HG03442 (cell line): Measurements from ENCODE around the gene ATP1A3.
"Not testable (repeated sequence)": the region's sequence is repeated elsewhere in the genome, so short reads cannot be mapped to it uniquely, and the experiment has no call there.

ENCODE experiments used
- ATAC-seq: cut with Tn5 transposase; IDR thresholded peaks from one replicate; pipeline ENCODE4 v1.9.1; 2021; ENCODE audit warnings: mild to moderate bottlenecking, moderate library complexity; ENCODE audit not compliant: unreplicated experiment

ATP1A3 gene

DNA sequence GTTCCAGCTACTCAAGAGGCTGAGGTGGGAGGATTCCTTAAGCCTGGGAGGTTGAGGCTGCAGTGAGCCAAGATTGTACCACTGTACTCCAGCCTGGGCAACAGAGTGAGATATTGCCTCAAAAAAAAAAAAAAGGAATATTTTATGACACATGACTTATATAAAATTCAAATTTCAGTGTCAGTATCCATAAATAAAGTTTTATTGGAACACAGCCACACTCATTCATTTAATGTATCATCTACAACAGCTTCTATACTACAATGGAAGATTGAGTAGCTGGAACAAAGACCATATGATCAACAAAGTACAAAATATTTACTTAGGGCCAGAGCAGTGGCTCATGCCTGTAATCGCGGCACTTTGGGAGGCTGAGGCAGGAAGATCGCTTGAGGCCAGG is 18.7 kb upstream of the ATP1A3 start:
- ATAC-seq, result not testable (repeated sequence)

DNA sequence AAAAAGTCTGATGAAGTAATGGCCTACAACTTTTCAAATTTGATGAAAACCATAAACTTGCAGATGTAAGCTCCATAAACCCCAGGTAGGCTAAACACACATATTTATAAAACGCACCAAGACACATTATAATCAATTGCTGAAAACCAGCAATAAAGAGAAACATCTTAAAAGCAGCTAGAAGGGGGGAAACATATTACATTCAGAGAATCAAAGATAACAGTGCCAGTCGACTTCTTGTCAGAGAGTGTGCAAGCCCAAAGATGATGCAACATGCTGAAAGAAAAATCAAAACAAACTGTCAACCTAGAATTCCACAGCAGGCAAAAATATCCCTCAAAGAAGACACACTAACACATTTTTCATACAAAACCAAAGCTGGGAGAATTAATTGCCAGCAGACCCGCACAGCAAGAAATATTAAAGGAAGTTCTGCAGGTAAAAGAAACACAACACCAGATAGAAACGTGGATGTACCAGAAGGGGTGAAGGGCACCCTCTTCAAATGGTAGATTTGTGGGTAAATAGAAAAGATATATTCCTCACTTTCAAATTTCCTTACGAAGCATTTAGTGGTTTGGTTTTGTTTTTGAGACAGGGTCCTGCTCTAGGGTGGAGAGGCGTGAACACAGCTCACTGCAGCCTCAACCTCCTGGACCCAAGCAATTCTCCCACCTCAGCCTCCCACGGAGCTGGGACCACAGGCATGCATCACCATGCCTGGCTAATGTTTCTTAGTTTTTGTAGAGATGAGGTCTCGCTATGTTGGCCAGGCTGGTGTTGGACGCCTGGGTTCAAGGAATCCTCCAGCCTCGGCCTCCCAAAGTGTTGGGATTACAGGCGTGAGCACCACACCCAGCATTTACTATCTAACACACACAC is 16.5 kb upstream of the ATP1A3 start:
- ATAC-seq, result no peak

DNA sequence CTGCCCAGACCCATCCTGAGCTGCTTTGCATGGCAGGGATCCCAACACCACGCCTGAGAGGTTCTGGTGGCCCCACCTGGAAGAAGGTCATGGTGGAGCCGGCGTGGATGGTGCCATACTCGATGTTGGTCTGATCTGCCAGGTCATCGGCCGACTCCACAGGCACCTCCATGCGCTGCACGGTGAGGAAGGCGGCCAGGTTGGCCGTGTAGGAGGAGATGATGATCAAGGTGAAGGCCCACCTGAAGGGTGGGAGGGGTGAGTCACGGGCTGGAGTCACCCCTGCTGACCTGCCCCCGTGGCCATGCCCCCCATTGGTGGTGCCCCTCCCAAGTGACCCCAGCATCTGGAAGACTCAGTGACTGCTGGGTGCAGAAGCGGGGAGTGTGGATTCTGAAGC is 12.5 kb upstream of the ATP1A3 start:
- ATAC-seq, result no peak

DNA sequence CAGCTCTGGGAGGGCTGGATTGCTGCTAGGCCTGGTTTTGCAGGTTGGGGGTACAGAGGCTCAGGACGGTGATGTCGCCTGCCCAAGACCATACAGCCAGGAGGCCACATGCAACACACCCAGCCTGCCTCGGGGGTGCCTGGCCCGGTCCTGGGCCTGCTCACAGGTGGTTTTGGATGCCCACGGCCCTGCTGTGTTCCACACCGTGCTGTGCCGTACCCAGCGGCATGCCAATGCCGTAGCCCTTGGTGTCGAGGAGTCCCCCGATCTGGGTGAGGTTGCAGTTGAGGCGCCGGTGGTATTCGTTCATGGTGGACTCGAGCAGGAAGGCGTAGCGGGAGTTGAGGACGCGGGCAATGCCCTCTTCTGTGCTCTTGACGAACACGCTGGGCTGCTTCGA is 11.5 kb upstream of the ATP1A3 start:
- no peak for ATAC-seq

DNA sequence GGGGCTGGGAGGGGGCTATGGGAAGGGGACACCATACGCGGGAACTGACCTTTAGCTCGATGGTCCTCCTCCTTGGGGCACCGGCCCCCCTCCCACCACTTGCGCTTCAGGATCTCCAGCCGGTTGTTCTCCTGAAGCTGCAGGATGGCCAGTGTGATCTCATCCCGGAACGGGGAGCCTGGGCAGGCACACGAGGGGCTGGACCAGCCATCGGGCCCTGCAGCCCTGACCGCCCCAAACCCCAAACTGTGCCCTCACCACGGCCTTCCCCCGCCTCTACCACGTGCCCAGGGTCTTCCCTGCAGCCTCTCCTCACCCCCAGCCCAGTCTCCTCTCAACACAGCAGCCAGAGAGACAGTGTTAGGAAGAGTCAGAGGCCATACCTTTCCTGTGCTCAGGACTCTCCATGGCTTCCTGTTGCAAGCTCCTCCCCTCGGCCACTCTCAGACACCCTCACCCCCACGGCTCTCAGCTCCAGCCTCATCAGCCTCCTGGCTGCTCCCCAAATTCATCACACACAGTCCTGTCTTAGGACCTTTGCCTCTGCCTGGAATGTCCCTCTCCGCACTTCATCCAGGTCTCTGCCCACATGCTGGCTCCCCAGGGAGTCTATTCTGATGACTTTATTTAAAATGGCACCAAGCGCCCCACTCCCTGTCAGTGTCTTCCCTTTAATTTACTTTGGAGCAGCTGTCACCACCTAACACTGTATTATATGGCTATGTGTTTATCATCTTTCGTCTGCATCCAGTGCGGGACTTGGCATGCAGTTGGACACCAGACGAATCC is 9.7 kb upstream of the ATP1A3 start:
- ATAC-seq, result no peak

DNA sequence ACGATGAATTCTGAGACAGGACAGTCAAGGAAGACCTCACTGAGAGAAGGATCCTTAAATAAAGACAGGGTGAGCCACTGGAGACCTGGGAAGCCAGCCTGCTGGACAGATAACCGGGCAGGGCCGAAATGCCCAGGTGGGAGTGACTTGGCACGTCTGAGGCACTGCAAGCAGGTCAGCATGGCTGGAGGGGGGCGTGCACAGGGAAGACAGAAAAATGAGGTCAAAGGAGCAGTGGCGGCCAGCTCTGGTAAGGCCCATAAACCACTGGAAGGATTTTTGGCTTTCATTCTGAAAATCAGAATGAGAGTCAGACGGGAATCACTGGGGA is 5.8 kb upstream of the ATP1A3 start:
- no peak for ATAC-seq

DNA sequence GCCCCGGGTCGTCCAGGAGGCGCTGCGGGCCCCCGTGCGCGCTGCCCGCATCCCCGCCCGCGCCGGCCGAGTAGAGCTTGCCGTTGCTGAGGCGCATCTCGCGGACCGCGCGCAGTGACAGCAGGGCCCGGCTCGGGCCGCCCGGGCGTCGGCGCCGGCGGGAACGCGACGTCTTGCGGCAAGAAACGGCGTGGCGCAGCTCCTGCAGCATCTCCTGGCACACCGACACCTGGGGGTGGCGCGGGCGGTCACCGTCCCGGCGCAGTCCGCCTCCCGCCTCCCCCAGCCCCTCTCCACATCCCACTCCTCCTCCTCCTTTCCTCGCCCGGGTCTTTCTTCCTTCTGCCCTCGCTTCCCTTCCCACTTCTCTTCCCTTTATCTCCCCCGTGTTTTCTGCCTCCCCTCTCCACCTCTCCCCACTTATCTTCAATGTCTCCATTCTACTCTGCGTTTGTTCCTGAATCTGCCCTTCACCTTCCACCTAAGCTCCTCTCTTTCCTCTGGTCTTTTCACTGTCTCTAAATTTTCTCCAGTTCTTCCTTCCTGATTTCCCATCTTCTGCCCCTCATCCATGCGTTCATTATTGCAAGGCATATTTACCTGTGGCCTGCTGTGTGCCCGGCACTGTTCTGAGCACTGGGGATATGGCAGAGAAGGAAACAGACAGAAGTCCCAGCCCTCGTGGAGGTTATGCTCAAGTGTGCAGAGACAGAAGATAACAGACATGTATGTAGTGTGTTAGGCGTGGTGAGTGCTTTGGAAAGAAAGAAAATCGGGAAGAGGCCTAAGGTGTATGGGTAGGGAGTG is 5.2 kb upstream of the ATP1A3 start:
- ATAC-seq, result no peak

DNA sequence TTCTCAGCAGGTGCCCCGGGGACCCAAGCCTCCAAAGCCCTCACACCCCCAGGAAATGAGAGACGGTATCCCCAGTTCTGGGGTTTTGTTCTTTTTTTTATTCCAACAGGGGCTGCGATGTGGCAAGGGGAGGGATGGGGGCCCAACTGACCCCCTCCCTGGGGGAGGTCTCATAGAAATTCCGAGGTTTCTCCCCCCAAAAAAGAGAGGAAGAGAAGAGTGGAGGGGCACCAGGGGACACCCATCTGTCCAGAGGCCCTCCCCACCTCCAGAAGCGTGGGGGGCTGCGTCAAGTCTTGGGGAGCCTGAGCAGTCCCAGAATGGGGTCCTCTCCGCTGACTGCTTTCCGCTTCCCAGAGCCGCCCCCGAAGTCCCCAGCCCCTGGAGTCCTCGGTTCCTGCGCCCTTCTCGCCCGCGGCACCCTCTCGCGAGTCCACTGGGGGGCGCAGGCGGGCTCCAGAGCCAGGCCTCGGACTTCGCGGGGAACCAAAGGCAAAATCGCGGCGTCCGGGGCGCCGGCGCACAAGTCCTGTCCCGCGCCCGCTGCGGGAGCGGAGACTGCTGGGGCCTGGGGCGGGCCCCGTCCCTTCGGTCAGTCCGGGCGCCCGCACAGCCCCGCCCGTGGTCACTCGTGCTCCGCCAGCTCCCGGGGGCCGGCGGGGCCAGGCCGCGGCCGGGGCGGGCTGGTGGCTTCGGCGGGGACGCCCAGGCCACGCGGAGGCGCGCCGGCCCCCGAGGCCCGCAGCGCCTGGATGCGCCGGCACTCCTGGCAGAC is 4.4 kb upstream of the ATP1A3 start:
- ATAC-seq, result no peak

DNA sequence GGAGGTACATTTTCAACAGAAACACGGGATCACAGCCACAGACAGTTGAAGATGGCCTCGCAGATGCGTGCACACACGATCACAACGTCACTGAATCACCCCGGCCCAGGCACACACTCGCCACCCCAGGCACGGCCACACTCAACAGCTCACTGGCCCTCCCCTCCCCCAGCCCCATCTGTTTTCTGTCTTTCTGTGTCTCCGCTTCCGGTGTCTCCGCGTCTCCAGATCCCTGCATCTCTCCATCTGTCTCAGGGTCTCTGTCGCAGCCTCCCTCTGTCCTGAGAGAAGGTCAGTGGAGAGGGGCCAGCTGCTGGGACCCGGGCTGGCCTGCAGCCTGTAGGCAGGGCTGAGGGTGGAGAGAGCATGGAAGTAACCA is 3.8 kb upstream of the ATP1A3 start:
- ATAC-seq, result no peak

DNA sequence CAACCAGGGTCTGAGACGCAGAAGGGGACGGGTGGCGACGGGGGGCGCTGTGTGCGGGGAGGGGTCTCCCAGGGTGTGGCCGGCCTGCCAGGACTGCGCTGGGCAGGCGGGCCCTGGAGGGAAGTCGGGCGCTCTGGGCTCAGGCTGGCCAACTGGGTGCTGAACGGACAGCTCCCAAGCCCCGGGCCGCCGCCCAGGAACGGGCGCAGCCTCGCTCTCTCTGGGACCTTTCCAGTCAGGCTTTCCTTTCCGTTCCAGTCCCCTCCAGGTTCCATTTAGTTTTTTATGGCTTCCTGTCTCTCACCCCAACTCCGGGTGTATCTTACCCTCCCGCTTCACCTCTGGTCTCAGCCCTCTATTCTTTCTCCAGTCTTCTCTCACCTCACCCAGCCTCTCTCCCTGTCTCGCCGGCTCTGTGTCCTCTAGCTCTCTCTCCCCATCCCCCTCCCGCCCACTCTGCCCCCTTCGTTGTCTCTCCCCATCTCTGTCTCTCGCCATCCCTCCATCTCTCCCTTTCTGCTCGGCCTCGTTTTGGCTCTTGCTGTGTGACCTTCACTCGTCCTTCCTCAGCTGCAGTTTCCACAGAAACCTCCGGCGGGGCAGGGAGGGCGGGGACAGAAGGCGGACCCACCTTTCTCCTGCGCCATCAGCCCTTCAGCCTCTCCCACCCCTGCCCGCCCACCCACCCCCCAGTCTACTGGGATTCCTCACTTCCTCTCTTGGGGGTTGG is 3.3 kb upstream of the ATP1A3 start:
- no peak for ATAC-seq

DNA sequence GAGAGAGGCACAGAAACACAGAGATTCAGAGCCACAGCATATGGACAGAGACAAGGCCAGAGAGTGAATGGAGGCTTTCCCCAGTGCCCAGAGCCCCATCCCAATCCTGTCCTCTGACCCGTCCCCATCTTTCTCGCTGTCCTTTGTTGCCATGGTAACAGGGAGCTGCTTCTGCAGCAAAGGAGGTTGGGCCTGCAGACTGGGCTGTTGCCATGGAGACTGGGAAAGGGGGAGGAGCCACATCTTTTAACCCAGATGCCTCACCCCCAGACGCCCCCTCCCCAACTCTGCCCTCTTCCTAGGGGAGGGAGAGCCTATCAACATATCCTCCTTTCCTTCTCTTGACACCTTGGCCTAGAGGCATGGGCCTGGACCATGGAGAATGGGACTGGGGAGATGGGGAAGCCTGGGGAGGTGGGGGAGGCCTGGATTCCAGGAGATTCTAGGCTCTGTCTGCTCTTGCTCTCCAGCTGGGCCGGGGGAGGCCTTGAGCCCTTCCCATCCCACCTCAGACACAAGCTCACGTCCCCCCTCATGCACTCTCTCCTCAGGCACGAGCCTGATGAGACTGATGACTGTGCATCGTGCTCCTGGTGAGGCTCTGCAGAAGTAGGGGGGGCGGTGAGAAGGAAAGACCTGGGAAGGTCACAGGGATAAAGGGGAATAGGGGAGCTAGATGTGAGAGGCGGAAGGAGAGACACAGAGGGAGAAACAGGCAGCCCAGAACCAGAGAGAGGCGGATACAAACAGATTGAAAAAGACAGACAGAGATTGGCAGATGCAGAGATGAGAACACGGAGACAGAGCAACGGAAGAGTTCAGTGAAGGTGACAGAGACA is 2.1 kb upstream of the ATP1A3 start:
- no peak for ATAC-seq

DNA sequence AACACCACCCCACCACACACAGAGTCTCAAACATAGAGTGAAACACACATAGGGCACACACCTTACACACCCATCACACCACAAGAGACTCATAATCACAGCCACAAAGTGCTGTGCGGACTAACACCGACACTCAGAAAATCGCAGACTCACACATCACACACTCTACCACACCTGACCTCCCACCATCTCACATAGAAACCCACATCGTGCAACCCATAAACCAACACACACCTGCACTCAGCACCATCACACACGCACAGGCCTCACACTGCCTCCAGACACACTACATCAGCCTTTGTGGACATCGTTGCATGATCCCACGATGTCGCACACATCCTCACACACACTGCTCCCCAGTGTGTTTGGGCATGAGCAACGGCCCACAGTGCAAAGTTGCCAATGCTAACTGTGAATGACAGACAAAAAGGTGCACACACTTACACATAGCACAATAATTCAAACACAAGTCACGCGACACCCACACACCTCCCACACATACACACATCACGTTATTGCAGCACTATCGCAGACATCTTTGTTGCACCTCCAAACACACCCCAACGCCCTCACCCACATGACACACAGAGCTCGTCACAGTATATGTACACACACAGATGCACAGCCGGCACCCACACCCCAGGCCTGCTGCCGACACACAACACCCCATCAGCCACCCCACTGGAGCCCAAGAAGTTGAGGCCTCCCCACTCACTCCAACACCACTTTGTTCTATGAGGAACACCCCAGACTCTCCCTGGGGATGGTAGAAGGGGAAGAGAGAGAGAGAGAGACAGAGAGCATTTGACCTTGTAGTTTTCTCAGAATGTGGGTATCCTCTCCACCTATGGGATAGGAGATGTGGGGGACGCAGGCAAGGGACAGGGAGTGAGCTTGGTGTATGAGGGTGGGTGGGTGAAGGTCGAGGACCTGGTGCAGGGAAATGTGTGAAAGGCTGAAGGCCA is 1.2 kb upstream of the ATP1A3 start:
- ATAC-seq, result no peak

DNA sequence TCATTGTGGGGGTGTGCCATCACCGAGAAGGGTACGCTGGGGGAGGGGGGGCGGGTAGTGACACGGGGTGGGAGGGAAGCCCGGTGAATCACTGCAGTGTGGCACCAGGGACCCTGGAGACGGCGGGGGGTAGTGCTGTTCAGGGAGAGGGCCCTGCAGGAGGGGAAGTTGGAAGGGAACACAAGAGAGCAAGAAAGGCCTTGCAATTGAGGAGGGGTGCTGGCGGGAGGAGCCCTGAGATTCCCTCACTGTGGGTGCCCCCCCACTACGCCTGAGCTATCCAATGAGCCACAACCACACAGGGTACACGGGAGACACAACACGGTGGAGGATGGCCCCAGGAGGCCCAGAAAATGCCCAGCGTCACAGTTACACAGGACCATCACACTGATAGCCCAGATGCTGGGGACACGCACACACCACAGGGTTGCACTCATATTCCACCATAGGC is 516 bp upstream of the ATP1A3 start:
- no peak for ATAC-seq

DNA sequence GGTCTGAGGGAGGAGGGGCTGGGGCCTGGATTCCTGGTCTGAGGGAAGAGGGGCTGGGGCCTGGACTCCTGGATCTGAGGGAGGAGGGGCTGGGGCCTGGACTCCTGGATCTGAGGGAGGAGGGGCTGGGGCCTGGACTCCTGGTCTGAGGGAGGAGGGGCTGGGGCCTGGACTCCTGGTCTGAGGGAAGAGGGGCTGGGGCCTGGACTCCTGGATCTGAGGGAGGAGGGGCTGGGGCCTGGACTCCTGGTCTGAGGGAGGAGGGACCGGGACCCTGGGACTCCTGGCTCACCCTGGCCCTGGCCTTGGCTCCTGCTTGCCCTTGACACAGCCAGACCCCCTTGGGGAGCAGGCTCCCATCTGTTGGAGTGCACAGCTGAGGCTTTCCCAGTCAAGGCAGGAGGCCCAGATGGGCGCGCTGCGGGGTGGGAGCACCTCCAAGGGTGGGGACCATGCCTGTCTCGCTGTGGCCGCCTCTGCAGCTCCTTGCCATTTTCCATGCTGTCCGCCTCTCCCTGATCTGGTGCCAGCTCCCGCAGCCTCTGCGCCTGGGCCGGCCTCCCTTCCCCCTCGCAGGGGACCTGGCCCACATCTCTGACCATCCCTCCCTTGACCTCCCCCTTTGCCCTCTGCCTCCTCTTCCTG is 2.0 kb downstream of the ATP1A3 start:
- not testable (repeated sequence) for ATAC-seq

DNA sequence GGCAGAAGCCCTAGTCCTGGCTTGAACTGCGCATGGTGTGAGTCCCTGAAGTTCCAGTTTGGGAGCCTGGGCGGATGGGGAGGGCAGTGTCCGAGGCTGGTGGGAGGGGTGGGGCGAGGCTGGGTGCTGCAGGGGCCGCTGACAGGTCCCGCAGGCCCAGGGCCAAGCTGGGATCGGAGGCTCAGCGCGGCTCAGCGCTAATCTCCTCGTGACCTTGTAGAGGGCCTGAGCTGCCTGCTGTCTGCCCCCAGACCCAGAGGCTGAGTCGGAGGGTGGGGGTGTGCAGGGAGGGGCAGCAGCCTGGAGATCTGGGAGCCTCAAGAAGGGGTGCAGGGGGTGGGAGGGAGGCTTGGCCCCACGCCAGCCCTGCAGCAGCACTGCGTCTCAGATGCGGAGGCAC is 3.0 kb downstream of the ATP1A3 start:
- ATAC-seq, result no peak

DNA sequence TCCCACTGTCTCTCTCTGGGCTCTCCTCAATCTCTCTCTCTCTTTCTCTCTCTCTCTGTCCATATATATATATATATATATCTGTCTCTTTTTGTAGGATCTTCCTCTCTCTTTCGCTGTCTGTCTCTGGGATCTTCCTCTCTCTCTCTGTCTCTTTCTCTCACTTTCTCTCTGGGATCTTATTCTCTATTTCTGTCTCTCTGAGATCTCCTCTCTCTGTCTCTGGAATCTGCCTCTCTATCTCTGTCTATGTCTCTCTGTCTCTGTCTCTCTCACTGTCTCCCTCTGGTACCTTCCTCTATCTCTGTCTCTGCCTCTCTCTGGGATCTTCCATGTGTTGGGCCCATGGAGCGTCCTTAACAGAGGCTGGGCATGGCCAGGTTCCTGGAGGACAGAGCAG is 3.4 kb downstream of the ATP1A3 start:
- no peak for ATAC-seq

DNA sequence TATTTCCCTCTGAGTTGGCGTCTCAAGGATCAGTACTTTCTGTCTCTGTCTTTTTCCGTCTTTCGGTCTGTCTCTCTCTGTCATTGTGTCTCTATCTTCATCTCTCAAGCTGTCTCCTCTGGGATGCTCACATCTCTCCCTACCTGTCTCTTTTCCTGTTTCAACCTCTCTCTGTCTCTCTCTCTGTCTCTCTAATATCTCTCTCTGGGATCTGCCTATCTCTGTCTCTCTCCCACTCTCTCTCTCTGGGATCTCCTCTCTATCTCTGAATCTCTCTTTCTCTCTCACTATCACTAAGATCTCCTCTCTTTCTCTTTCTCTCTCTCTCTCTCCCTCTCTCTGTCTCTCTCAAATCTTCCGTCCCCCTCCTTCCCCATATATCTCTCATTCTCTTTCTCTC is 4.0 kb downstream of the ATP1A3 start:
- ATAC-seq, result no peak

DNA sequence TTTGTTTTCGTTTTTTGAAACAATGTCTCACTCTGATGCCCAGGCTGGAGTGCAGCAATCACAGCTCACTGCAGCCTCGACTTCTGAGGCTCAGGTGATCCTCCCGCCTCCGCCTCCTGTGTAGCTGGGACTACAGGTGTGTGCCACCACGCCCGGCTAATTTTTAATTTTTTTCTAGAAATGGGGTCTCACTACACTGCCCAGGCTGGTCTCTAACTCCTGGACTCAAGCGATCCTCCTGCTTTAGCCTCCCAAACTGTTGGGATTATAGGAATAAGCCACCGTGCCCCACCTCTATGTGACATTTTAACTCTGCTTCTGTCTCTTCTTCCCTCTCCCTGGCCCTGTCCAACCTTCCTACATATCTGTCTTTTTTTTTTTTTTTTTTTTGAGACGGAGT is 5.1 kb downstream of the ATP1A3 start:
- no peak for ATAC-seq
